ENCODE measurements around the gene PRDX1. TPM values are rescaled to one million over a fixed set of nuclear protein-coding genes. Genes with fewer than 3 reads are reported as not detected.
A peak's percentile ranks its signal among the peaks of the same experiment; 100 is the strongest.

Gene PRDX1
- polyA plus RNA-seq, 3 donors, result 116 to 362 (median 294) TPM

DNA sequence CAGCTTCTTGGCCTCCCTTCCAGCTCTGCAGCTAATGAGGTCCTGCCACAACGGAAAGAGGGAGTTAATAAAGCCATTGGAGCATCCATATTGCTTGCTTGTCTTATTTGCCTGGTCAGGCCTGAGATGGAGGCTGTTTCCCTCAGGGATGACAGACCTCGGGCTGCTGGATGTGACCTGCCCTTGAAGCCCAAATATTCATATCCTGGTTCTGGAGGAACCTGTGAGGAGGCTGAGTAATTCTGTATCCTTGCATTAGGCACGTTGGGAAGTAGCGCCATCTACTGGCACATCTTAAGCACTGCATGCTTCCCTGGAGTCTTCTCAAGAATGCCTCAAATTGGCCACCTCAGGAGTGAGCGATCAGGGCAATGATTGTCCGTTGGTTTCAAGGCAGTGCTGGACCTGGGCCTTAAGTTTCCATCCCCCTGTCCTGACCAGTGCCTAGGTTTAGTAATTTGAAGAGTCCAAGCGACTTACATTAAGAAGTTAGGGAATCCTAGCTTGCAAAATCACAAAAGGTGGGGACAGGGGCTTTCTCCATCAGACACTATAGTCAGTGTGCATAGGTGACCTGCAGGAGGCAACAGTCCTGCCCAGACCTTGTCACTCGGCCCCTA is 48.4 kb upstream of the PRDX1 start:
- peaks cover 37% of the 10 kb centered on the region for H4K20me1 ChIP-seq (ENCODE audit: insufficient read depth, low read length)
- H3K27me3 Mint-ChIP-seq (ENCODE audit: low read depth in 3 of 3), result peaks cover 0 to 1% (median 0%) of the 10 kb centered on the region in 3 donors
- H3K4me2 ChIP-seq (replicated peaks; ENCODE audit: extremely low read depth, low read length, poor library complexity, severe bottlenecking), result no peak overlapping the region
- H3K27ac ChIP-seq (ENCODE audit: low read depth in 1 of 2, low read length in 2 of 2), result peak overlapping the region in 1 of 2 donors; percentile 56
- H3K4me3 Mint-ChIP-seq, result no peak overlapping the region
- intact Hi-C loops (cut with micrococcal nuclease), result loop anchor here (1.0 to 10.0 kb wide), 4 partner anchors 19 to 225 kb away; partner anchors contain the start of genes AKR1A1 (in 1 of the 2), MUTYH (in 1 of the 2) and TOE1 (in 1 of the 2)
- peaks cover 55 to 66% of the 10 kb centered on the region in 2 donors for H3K36me3 ChIP-seq (replicated peaks in 1 of 2; ENCODE audit: control insufficient read depth in 1 of 2, insufficient read depth in 2 of 2, low read length in 2 of 2)
- H3K4me3 ChIP-seq (replicated peaks in 1 of 3; ENCODE audit: low read depth in 2 of 3, low read length in 3 of 3), result no peak overlapping the region
- peak overlapping the region in 4 of 7 donors; percentile 3 to 81 (median 44) for H3K27ac Mint-ChIP-seq
- no peaks in the 10 kb centered on the region for H3K27me3 ChIP-seq (ENCODE audit: control insufficient read depth in 2 of 2, insufficient read depth in 2 of 2, low read length in 2 of 2)
- no peak overlapping the region for H2AFZ ChIP-seq (ENCODE audit: insufficient read depth, low read depth, low read length, poor library complexity, severe bottlenecking)
- H3K4me1 Mint-ChIP-seq, result peaks cover 11% of the 10 kb centered on the region
- no peak overlapping the region for H3K9ac ChIP-seq (ENCODE audit: insufficient read depth, low read length, poor library complexity, severe bottlenecking)
- H3K9me3 ChIP-seq (replicated peaks in 1 of 2; ENCODE audit: control insufficient read depth in 1 of 2, insufficient read depth in 1 of 2, low read length in 2 of 2), result no peaks in the 10 kb centered on the region
- H3K4me1 ChIP-seq (ENCODE audit: control insufficient read depth in 1 of 2, insufficient read depth in 2 of 2, low read length in 2 of 2), result peaks cover 4 to 6% of the 10 kb centered on the region in 2 donors
- peaks cover 52 to 65% of the 10 kb centered on the region in 2 donors for H3K36me3 Mint-ChIP-seq
- WGBS (ENCODE audit: insufficient coverage), result 21% methylated on average over 4 of the region's 8 CpGs
- peak; percentile 69 to 82 (median 81) for DNase-seq
- H3K79me2 ChIP-seq (ENCODE audit: insufficient read depth, low read length), result no peaks in the 10 kb centered on the region
- TF ChIP-seq, protein P1, sequence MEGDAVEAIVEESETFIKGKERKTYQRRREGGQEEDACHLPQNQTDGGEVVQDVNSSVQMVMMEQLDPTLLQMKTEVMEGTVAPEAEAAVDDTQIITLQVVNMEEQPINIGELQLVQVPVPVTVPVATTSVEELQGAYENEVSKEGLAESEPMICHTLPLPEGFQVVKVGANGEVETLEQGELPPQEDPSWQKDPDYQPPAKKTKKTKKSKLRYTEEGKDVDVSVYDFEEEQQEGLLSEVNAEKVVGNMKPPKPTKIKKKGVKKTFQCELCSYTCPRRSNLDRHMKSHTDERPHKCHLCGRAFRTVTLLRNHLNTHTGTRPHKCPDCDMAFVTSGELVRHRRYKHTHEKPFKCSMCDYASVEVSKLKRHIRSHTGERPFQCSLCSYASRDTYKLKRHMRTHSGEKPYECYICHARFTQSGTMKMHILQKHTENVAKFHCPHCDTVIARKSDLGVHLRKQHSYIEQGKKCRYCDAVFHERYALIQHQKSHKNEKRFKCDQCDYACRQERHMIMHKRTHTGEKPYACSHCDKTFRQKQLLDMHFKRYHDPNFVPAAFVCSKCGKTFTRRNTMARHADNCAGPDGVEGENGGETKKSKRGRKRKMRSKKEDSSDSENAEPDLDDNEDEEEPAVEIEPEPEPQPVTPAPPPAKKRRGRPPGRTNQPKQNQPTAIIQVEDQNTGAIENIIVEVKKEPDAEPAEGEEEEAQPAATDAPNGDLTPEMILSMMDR (IDR thresholded peaks at IDR 0.05), result peak; percentile 94
- H3K9me3 Mint-ChIP-seq, result no peaks in the 10 kb centered on the region

DNA sequence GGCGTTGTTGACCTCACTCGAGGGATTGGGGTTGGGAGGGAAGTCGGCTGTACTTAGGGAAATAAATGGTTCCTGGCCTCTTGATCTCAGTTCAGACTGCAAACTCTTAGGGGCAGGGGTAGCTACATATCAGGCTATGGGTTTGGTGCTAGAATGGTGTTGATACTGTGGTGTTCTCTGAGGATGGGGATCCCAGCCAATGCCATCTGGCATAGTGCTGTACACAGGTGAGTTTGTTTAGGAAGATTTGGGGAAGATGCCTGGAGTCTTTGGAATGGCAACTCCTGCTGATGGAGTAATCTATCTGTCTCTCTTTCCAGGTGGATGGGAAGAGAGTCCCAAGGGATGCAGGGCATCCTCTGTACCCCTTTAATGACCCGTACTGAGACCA is 47.9 kb upstream of the PRDX1 start:
- peaks cover 55 to 66% of the 10 kb centered on the region in 2 donors for H3K36me3 ChIP-seq (replicated peaks in 1 of 2; ENCODE audit: control insufficient read depth in 1 of 2, insufficient read depth in 2 of 2, low read length in 2 of 2)
- peaks cover 37% of the 10 kb centered on the region for H4K20me1 ChIP-seq (ENCODE audit: insufficient read depth, low read length)
- Mint-ChIP-seq H3K36me3 (peaks cover 52 to 69% of the 10 kb centered on the region in 2 donors), H3K9me3 (no peaks in the 10 kb centered on the region), H3K4me1 (peaks cover 11% of the 10 kb centered on the region), H3K27ac (peak overlapping the region in 6 of 7 donors; percentile 3 to 87 (median 46)), H3K4me3 (no peak overlapping the region), H3K27me3 (ENCODE audit: low read depth in 3 of 3) (peaks cover 0 to 1% (median 0%) of the 10 kb centered on the region in 3 donors)
- TF ChIP-seq, protein P1 (IDR thresholded peaks at IDR 0.05), result no peak
- no peaks in the 10 kb centered on the region for H3K27me3 ChIP-seq (ENCODE audit: control insufficient read depth in 2 of 2, insufficient read depth in 2 of 2, low read length in 2 of 2)
- no peak overlapping the region for H3K4me3 ChIP-seq (replicated peaks in 1 of 3; ENCODE audit: low read depth in 2 of 3, low read length in 3 of 3)
- H3K79me2 ChIP-seq (ENCODE audit: insufficient read depth, low read length), result no peaks in the 10 kb centered on the region
- H3K4me1 ChIP-seq (ENCODE audit: control insufficient read depth in 1 of 2, insufficient read depth in 2 of 2, low read length in 2 of 2), result peaks cover 4 to 6% of the 10 kb centered on the region in 2 donors
- H3K27ac ChIP-seq (ENCODE audit: low read depth in 1 of 2, low read length in 2 of 2), result peak overlapping the region in 1 of 2 donors; percentile 56
- H3K9ac ChIP-seq (ENCODE audit: insufficient read depth, low read length, poor library complexity, severe bottlenecking), result no peak overlapping the region
- no peak for DNase-seq
- H3K9me3 ChIP-seq (replicated peaks in 1 of 2; ENCODE audit: control insufficient read depth in 1 of 2, insufficient read depth in 1 of 2, low read length in 2 of 2), result no peaks in the 10 kb centered on the region
- intact Hi-C loops (cut with micrococcal nuclease), result no loop called here
- 90% methylated on average over 3 of the region's 4 CpGs for whole genome bisulfite sequencing (ENCODE audit: insufficient coverage)
- H3K4me2 ChIP-seq (replicated peaks; ENCODE audit: extremely low read depth, low read length, poor library complexity, severe bottlenecking), result no peak overlapping the region
- no peak overlapping the region for H2AFZ ChIP-seq (ENCODE audit: insufficient read depth, low read depth, low read length, poor library complexity, severe bottlenecking)
